Adrenal gland (tissue), 5 donors: ENCODE data around the gene CERS4.

Experiments
- CTCF ChIP-seq, 6 experiments: fragments of 450-650 bp in 4 of 6; fragments of 200-600 bp in 2 of 6; sonication (generic) in 1 of 6; IDR thresholded peaks; 1 replicate in 5 of 6; 2 replicates in 1 of 6; pipeline versions ENCODE4 v1.5.1 to v1.8.0; 2016 to 2021; ENCODE audit warnings: antibody characterized with exemption in 6 of 6, mild to moderate bottlenecking in 2 of 6, moderate library complexity in 1 of 6
- POLR2A ChIP-seq, 2 donors: fragments of 450-650 bp; IDR thresholded peaks; one replicate each; pipeline ENCODE4 v1.6.1; 2017; ENCODE audit warnings: antibody characterized with exemption in 2 of 2, mild to moderate bottlenecking in 2 of 2, moderate library complexity in 1 of 2
- donor health status: DM: no; HTN: no; CAD: no.

- no peak for TF ChIP-seq CTCF (IDR thresholded peaks at IDR 0.05)
- no peak for TF ChIP-seq POLR2A (IDR thresholded peaks at IDR 0.05)
These were observed 41.2 kb upstream of the CERS4 start for GRCh38 chr19:8167985-8168384.
